SK-N-SH treated with all-trans-retinoic acid at 6 μM for 48 hours (cell line): ENCODE results near the gene ZBED1.

Experiments
- ARNTL ChIP-seq: fragments of 450-650 bp; formaldehyde crosslinking; IDR thresholded peaks from 2 replicates; pipeline ENCODE4 v1.5.0; 2020; ENCODE audit warnings: low read depth, mild to moderate bottlenecking, moderate library complexity, borderline replicate concordance
- BACH2 ChIP-seq: fragments of 250-450 bp; sonication (Bioruptor Pico); IDR thresholded peaks from 2 replicates; pipeline ENCODE4 v1.9.0; 2021; ENCODE audit warnings: mild to moderate bottlenecking, borderline replicate concordance
- GLIS3 ChIP-seq: fragments of 250-450 bp; sonication (Bioruptor Pico); IDR thresholded peaks from 2 replicates; pipeline ENCODE4 v1.5.0; 2020; ENCODE audit warnings: mild to moderate bottlenecking, moderate library complexity
- PPARA ChIP-seq: fragments of 250-450 bp; sonication (Bioruptor Pico); IDR thresholded peaks from 2 replicates; pipeline ENCODE4 v1.5.0; 2020; ENCODE audit warnings: mild to moderate bottlenecking, borderline replicate concordance
- RARB ChIP-seq: fragments of 250-450 bp; sonication (Bioruptor Pico); IDR thresholded peaks from 2 replicates; pipeline ENCODE4 v1.8.0; 2021; ENCODE audit warnings: mild to moderate bottlenecking, moderate library complexity
- SNAI2 ChIP-seq: fragments of 250-450 bp; sonication (Bioruptor Pico); IDR thresholded peaks from 2 replicates; pipeline ENCODE4 v1.5.0; 2020; ENCODE audit warnings: mild to moderate bottlenecking, moderate library complexity
- ZFP3 ChIP-seq: fragments of 250-450 bp; sonication (Bioruptor Pico); IDR thresholded peaks from 2 replicates; pipeline ENCODE4 v1.5.0; 2020; ENCODE audit warnings: mild to moderate bottlenecking, moderate library complexity
- ZNF8 ChIP-seq: fragments of 450-650 bp; formaldehyde crosslinking; IDR thresholded peaks from 2 replicates; pipeline ENCODE4 v1.5.0; 2020; ENCODE audit warnings: mild to moderate bottlenecking, moderate library complexity
- TF ChIP-seq, protein P1 (sequence below): fragments of 250-450 bp; sonication (Bioruptor Pico); IDR thresholded peaks from 2 replicates; pipeline ENCODE4 v1.5.1; 2021; ENCODE audit warnings: mild to moderate bottlenecking, moderate library complexity
- TF ChIP-seq, protein P2 (sequence below): fragments of 250-450 bp; sonication (Bioruptor Pico); IDR thresholded peaks from 2 replicates; pipeline ENCODE4 v1.8.0; 2020; ENCODE audit warnings: mild to moderate bottlenecking, moderate library complexity, borderline replicate concordance
- TF ChIP-seq, protein P3 (sequence below): fragments of 250-450 bp; sonication (Bioruptor Pico); IDR thresholded peaks from 2 replicates; pipeline ENCODE4 v1.5.0; 2020; ENCODE audit warnings: mild to moderate bottlenecking, moderate library complexity

DNA sequence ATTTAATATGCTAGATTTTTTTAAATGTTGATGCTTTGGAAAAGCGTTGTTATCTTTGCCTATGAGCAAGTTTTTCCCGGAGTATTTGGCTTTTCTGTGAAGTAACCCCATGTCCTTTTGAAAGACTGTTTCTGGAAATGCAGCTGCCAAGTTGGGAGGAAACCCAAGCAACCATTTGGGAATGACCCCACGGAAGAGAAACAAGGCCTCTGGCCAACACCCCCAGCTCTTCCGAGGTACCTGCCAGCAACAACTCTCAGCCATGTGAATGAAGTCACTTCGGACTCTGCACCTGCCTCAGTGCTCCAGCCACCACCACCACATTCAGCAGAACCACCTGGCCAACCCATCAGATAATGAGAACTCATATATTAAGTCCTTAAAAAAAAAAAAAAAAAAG is 36.2 kb upstream of the ZBED1 start:
- TF ChIP-seq RARB (CRISPR knock-in tag): no peak
- TF ChIP-seq ZFP3 (CRISPR knock-in tag): no peak
- no peak for TF ChIP-seq GLIS3 (CRISPR knock-in tag)
- TF ChIP-seq, protein P1, sequence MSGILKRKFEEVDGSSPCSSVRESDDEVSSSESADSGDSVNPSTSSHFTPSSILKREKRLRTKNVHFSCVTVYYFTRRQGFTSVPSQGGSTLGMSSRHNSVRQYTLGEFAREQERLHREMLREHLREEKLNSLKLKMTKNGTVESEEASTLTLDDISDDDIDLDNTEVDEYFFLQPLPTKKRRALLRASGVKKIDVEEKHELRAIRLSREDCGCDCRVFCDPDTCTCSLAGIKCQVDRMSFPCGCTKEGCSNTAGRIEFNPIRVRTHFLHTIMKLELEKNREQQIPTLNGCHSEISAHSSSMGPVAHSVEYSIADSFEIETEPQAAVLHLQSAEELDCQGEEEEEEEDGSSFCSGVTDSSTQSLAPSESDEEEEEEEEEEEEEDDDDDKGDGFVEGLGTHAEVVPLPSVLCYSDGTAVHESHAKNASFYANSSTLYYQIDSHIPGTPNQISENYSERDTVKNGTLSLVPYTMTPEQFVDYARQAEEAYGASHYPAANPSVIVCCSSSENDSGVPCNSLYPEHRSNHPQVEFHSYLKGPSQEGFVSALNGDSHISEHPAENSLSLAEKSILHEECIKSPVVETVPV (CRISPR knock-in tag): no peak
- no peak for TF ChIP-seq SNAI2 (CRISPR knock-in tag)
- no peak for TF ChIP-seq BACH2 (CRISPR knock-in tag)
- TF ChIP-seq, protein P2, sequence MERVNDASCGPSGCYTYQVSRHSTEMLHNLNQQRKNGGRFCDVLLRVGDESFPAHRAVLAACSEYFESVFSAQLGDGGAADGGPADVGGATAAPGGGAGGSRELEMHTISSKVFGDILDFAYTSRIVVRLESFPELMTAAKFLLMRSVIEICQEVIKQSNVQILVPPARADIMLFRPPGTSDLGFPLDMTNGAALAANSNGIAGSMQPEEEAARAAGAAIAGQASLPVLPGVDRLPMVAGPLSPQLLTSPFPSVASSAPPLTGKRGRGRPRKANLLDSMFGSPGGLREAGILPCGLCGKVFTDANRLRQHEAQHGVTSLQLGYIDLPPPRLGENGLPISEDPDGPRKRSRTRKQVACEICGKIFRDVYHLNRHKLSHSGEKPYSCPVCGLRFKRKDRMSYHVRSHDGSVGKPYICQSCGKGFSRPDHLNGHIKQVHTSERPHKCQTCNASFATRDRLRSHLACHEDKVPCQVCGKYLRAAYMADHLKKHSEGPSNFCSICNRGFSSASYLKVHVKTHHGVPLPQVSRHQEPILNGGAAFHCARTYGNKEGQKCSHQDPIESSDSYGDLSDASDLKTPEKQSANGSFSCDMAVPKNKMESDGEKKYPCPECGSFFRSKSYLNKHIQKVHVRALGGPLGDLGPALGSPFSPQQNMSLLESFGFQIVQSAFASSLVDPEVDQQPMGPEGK (CRISPR knock-in tag): no peak
- no peak for TF ChIP-seq ARNTL (CRISPR knock-in tag)
- no peak for TF ChIP-seq PPARA (CRISPR knock-in tag)
- no peak for TF ChIP-seq ZNF8
- TF ChIP-seq, protein P3, sequence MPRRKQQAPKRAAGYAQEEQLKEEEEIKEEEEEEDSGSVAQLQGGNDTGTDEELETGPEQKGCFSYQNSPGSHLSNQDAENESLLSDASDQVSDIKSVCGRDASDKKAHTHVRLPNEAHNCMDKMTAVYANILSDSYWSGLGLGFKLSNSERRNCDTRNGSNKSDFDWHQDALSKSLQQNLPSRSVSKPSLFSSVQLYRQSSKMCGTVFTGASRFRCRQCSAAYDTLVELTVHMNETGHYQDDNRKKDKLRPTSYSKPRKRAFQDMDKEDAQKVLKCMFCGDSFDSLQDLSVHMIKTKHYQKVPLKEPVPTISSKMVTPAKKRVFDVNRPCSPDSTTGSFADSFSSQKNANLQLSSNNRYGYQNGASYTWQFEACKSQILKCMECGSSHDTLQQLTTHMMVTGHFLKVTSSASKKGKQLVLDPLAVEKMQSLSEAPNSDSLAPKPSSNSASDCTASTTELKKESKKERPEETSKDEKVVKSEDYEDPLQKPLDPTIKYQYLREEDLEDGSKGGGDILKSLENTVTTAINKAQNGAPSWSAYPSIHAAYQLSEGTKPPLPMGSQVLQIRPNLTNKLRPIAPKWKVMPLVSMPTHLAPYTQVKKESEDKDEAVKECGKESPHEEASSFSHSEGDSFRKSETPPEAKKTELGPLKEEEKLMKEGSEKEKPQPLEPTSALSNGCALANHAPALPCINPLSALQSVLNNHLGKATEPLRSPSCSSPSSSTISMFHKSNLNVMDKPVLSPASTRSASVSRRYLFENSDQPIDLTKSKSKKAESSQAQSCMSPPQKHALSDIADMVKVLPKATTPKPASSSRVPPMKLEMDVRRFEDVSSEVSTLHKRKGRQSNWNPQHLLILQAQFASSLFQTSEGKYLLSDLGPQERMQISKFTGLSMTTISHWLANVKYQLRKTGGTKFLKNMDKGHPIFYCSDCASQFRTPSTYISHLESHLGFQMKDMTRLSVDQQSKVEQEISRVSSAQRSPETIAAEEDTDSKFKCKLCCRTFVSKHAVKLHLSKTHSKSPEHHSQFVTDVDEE: no peak
